HG02973 (cell line): ENCODE data around the gene PLD3.

Source experiments
- ATAC-seq: cut with Tn5 transposase; IDR thresholded peaks from one replicate; pipeline ENCODE4 v1.9.1; 2021; ENCODE audit warnings: moderate library complexity; ENCODE audit not compliant: unreplicated experiment

The PLD3 gene

DNA sequence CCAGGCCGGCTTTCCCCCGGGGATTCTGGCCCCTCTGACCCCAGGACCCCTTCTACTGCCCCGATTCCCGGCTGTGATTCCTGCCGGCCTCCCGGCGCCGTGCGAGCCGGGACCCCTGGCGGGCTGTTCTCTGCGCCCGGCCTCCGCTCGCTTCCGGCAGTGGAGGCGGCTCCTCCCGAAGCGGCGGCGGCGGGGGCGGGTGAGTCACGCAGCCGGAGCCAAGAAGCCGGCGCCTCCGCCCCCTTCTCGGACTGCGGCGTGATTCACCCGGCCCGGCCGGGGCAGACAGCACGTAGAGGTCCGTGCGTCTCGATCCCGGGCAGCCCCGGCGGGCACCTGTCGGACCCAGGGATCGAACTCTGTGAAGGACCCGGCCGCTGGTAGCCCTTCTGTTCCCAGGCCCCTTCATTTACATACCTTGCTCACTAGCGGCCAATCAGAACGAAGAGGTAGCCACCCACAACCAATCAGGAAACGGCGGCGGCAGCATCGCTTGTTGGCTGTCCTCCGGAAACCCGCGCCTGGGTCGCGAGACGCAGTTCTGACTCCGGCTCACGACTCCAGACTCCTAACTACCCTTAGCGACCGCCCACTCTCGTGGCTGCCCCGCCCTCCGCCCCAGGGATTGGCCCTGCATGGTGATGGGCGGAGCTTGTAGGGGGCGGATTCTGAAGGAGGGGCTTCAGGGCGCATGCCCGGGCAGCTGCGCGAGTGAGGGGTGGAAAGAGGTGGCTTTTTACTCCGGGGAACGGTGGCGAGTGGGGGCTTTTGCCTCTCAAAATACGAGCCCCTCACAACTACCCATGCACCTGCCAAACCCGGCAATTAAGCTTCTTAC is 77.2 kb downstream of the PLD3 start, which contains the start of gene SERTAD1:
Gene SERTAD1, minus strand, starts transcription at position 543 of the 838 bp plus-strand sequence. CDS start 2,446 bp downstream, outside the sequence.
- peak; percentile 84 for ATAC-seq
